Neuronal stem cell (in vitro differentiated cells): ENCODE measurements around the gene STEAP1B.
"Not testable (repeated sequence)": the region's sequence is repeated elsewhere in the genome, so short reads cannot be mapped to it uniquely, and the experiment has no call there.

ENCODE experiments used
- DNase-seq: peaks from one replicate; pipeline ENCODE4 v3.0.0-alpha.2; 2013; ENCODE audit warnings: low spot score
- H2AFZ ChIP-seq: one replicate; pipeline ENCODE4 v1.6.1; 2013; ENCODE audit warnings: mild to moderate bottlenecking, low read length, inconsistent platforms
- H2AK5ac ChIP-seq: 2 replicates; pipeline ENCODE4 v1.6.1; 2013; ENCODE audit warnings: low read depth, mild to moderate bottlenecking, inconsistent platforms, low read length, moderate library complexity, mixed read lengths
- H2BK120ac ChIP-seq: 2 replicates; pipeline ENCODE4 v1.6.1; 2013; ENCODE audit warnings: low read depth, mild to moderate bottlenecking, inconsistent platforms, low read length, moderate library complexity, mixed read lengths
- H2BK12ac ChIP-seq: one replicate; pipeline ENCODE4 v1.6.1; 2013; ENCODE audit warnings: low read length, inconsistent platforms
- H2BK15ac ChIP-seq: 2 replicates; pipeline ENCODE4 v1.6.1; 2013; ENCODE audit warnings: mild to moderate bottlenecking, low read length, inconsistent platforms, mixed read lengths
- H2BK5ac ChIP-seq: one replicate; pipeline ENCODE4 v1.6.1; 2013; ENCODE audit warnings: inconsistent platforms, mild to moderate bottlenecking, low read length, moderate library complexity
- H3K14ac ChIP-seq: one replicate; pipeline ENCODE4 v1.6.1; 2013; ENCODE audit warnings: low read length, inconsistent platforms
- H3K18ac ChIP-seq: 2 replicates; pipeline ENCODE4 v1.6.1; 2013; ENCODE audit warnings: low read length, inconsistent platforms
- H3K23ac ChIP-seq: 2 replicates; pipeline ENCODE4 v1.6.1; 2013; ENCODE audit warnings: low read depth, mild to moderate bottlenecking, mixed read lengths, low read length, inconsistent platforms; ENCODE audit not compliant: poor library complexity
- H3K27ac ChIP-seq: replicated peaks from 3 replicates; pipeline ENCODE4 v1.5.1; 2013; ENCODE audit warnings: low read length, inconsistent platforms
- H3K27me3 ChIP-seq, 3 experiments: 2 replicates each; pipeline ENCODE4 v1.6.1; 2013; ENCODE audit warnings: low read length in 3 of 3, mild to moderate bottlenecking in 2 of 3, inconsistent platforms in 1 of 3, low read depth in 1 of 3, mixed read lengths in 1 of 3, moderate library complexity in 1 of 3; ENCODE audit not compliant: control insufficient read depth in 3 of 3, insufficient read depth in 3 of 3
- H3K36me3 ChIP-seq, 2 donors: replicated peaks in 1 of 2; 2 replicates each; pipeline ENCODE4 v1.6.1; 2013; ENCODE audit warnings: low read length in 2 of 2; ENCODE audit not compliant: control insufficient read depth in 2 of 2, insufficient read depth in 2 of 2
- H3K4ac ChIP-seq: 2 replicates; pipeline ENCODE4 v1.6.1; 2013; ENCODE audit warnings: inconsistent platforms, mild to moderate bottlenecking, low read length, moderate library complexity
- H3K4me1 ChIP-seq, 2 donors: 1 replicate in 1 of 2; 2 replicates in 1 of 2; pipeline ENCODE4 v1.6.1; 2013; ENCODE audit warnings: low read length in 2 of 2, low read depth in 1 of 2; ENCODE audit not compliant: control insufficient read depth in 2 of 2, insufficient read depth in 1 of 2
- H3K4me2 ChIP-seq: one replicate; pipeline ENCODE4 v1.6.1; 2013; ENCODE audit warnings: mild to moderate bottlenecking, low read length, inconsistent platforms; ENCODE audit not compliant: insufficient read depth, poor library complexity, severe bottlenecking
- H3K4me3 ChIP-seq, 2 donors: 2 replicates each; pipeline ENCODE4 v1.5.1; 2013; ENCODE audit warnings: low read length in 2 of 2, mild to moderate bottlenecking in 2 of 2, inconsistent platforms in 1 of 2, moderate library complexity in 1 of 2
- H3K79me1 ChIP-seq: one replicate; pipeline ENCODE4 v1.6.1; 2013; ENCODE audit warnings: low read depth, mild to moderate bottlenecking, inconsistent platforms, low read length, moderate library complexity
- H3K9ac ChIP-seq: one replicate; pipeline ENCODE4 v1.6.1; 2013; ENCODE audit warnings: mild to moderate bottlenecking, low read depth, low read length, inconsistent platforms; ENCODE audit not compliant: poor library complexity
- H3K9me3 ChIP-seq, 2 donors: replicated peaks in 1 of 2; 2 replicates each; pipeline versions ENCODE3 to v1.6.1; 2013; ENCODE audit warnings: low read length in 2 of 2, mild to moderate bottlenecking in 2 of 2, inconsistent platforms in 1 of 2, low read depth in 1 of 2, mixed read lengths in 1 of 2, moderate library complexity in 1 of 2; ENCODE audit not compliant: control insufficient read depth in 2 of 2, insufficient read depth in 1 of 2
- H4K8ac ChIP-seq: one replicate; pipeline ENCODE4 v1.6.1; 2013; ENCODE audit warnings: low read depth, mild to moderate bottlenecking, inconsistent platforms, low read length, moderate library complexity
- H4K91ac ChIP-seq: one replicate; pipeline ENCODE4 v1.6.1; 2013; ENCODE audit warnings: low read length, low read depth, mild to moderate bottlenecking, inconsistent platforms; ENCODE audit not compliant: poor library complexity
- WGBS, 2 donors: extraction: QIAGEN DNeasy Blood & Tissue Kit; methylation state at CpG; one replicate each; pipeline ENCODE4 v1.1.7; 2013; ENCODE audit warnings: missing lambda C conversion rate in 2 of 2, mixed read lengths in 1 of 2; ENCODE audit not compliant: insufficient read length in 2 of 2, insufficient replicate concordance in 1 of 2; ENCODE audit errors: extremely low coverage in 2 of 2; 5-methylcytosine and 5-hydroxymethylcytosine counted together

The STEAP1B gene

DNA sequence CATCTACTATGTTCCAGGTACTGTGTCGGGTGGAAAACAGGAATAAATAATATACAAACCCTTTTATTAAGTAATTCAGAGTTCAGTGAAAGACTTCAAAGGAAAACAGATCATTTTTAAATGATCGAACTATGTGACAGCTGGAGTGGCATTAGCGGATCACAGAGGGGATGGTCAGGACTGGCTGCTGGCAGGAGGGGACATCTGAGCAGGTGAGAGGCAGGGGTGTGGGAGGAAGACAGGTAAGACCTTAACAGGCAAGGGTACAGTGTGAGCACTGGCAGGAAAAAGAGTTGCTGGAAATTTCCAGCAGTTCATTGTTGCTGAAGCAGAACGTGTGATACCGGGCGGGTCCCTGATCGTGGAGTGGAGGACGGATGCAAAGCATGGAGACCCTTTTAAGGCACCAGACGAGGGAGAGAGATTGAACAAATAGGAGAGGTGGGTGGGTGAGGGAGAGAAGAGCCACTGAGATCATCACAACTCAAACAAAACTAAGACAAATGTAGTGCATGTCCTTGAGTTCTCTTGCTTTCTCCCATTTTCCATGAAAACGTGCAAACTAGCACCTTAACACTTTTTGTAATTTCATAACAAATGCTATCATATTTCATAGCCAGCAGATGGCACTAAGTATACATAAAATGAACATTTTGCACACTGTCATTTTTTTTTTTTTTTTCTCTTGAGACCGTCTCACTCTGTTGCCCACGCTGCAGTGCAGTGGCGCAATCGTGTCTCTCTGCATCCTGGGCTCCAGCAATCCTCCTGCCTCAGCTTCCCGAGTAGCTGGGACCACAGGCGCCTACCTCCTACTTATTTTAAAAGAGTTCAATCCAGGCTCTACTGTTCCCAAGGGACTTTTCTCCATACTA lies 23.7 kb upstream of the STEAP1B start:
- not testable (repeated sequence) for H3K4me3 ChIP-seq, H3K27ac ChIP-seq, H3K36me3 ChIP-seq, H2AK5ac ChIP-seq, H4K91ac ChIP-seq, H2BK5ac ChIP-seq, H2BK120ac ChIP-seq, H3K4me1 ChIP-seq, H3K14ac ChIP-seq, H2AFZ ChIP-seq, H3K4me2 ChIP-seq, H3K23ac ChIP-seq, H3K18ac ChIP-seq, H3K9ac ChIP-seq, H4K8ac ChIP-seq, H2BK15ac ChIP-seq, H3K27me3 ChIP-seq, H3K4ac ChIP-seq, H2BK12ac ChIP-seq, H3K9me3 ChIP-seq, DNase-seq, H3K79me1 ChIP-seq
- WGBS, 2 donors = no CpG with 5 or more reads among the region's 16 CpGs

GRCh38 chr7:22519560-22519959 lies 19.6 kb upstream of the STEAP1B start:
- H3K4me2 ChIP-seq, H3K79me1 ChIP-seq, H2AK5ac ChIP-seq, H2BK120ac ChIP-seq, H3K9ac ChIP-seq, H3K27me3 ChIP-seq, H2BK12ac ChIP-seq, H3K4ac ChIP-seq, H4K8ac ChIP-seq, H2BK5ac ChIP-seq, H3K4me1 ChIP-seq, H3K36me3 ChIP-seq, H3K4me3 ChIP-seq, H2BK15ac ChIP-seq, H2AFZ ChIP-seq, H3K23ac ChIP-seq, DNase-seq, H3K14ac ChIP-seq, H3K27ac ChIP-seq, H3K9me3 ChIP-seq, H3K18ac ChIP-seq, H4K91ac ChIP-seq: not testable (repeated sequence)
- WGBS, 2 donors = no CpG with 5 or more reads among the region's 1 CpG

- not testable (repeated sequence) for H2AK5ac ChIP-seq, H3K4ac ChIP-seq, H3K18ac ChIP-seq, H3K4me2 ChIP-seq, H3K79me1 ChIP-seq, H3K4me1 ChIP-seq, H3K14ac ChIP-seq, H3K23ac ChIP-seq, H4K91ac ChIP-seq, H2BK15ac ChIP-seq, H4K8ac ChIP-seq, H2BK12ac ChIP-seq, H3K9ac ChIP-seq, H3K27me3 ChIP-seq, H2BK5ac ChIP-seq, H2BK120ac ChIP-seq, H3K9me3 ChIP-seq, H3K27ac ChIP-seq, H3K36me3 ChIP-seq, H2AFZ ChIP-seq, H3K4me3 ChIP-seq, DNase-seq
- WGBS, 2 donors = no CpG with 5 or more reads among the region's 4 CpGs
Measured at GRCh38 chr7:22516950-22517349, 17.0 kb upstream of the STEAP1B start.

DNA sequence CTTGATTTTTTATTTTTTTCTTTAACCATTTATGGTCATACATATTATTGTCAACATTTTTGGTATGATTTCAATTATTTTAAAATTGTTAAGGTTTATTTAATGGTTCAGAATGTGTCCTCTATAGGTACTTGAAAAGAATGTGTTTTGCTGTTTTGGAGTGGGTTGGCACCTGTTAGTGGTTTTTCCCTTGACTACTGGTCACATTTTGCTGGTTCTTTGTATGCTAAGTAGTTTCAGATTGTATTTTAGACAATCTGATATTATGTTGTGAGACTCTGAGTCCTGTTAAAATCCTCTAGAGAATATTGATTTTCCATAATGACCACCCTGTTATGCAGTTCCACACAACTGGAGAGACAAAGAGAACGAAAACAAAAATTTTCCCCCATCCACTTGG lies 15.0 kb upstream of the STEAP1B start:
- H4K8ac ChIP-seq, H3K9ac ChIP-seq, H3K4ac ChIP-seq, H2BK120ac ChIP-seq, H3K36me3 ChIP-seq, H3K27me3 ChIP-seq, DNase-seq, H3K27ac ChIP-seq, H2BK15ac ChIP-seq, H2BK12ac ChIP-seq, H3K23ac ChIP-seq, H3K4me3 ChIP-seq, H2BK5ac ChIP-seq, H2AK5ac ChIP-seq, H3K18ac ChIP-seq, H3K4me2 ChIP-seq, H3K14ac ChIP-seq, H3K79me1 ChIP-seq, H2AFZ ChIP-seq, H3K4me1 ChIP-seq, H3K9me3 ChIP-seq, H4K91ac ChIP-seq: not testable (repeated sequence)
- WGBS, 2 donors = no CpG with 5 or more reads among the region's 1 CpG
